ENCODE measurements around the gene SLC15A3. TPM values are rescaled to one million over a fixed set of nuclear protein-coding genes. Genes with fewer than 3 reads are reported as not detected.

SLC15A3 gene
- total and polyA plus RNA-seq, 8 donors: 13.8 to 96.4 (median 18.2) TPM

- no peak for TF ChIP-seq CTCF (IDR thresholded peaks at IDR 0.05)
Measured at GRCh38 chr11:60994541-60995080, 42.6 kb upstream of the SLC15A3 start.

DNA sequence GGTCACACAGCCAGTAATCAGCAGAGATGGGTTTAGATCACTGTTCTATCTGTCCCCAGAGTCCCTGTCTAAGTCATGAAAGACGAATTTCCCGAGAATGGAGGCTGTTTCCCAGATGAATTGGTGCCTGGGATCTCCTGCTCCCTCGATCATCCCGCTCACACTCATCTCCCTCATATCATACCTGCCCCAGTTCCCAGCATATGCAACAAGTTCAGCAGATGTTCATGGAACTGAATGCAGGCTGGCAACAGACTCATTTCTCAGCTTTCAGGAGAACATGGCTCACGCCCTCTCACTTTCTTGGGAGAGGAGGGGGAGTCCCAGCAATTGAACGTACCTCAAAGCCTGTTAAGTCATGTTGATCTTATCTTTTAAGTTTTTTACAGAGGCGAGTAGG lies 41.6 kb upstream of the SLC15A3 start:
- peaks cover 0 to 17% of the 10 kb centered on the region in 2 donors for H3K4me1 ChIP-seq
- DNase-seq (no peak), ATAC-seq (no peak)
- H3K36me3 ChIP-seq: no peaks in the 10 kb centered on the region
- H3K27ac ChIP-seq: no peak overlapping the region
- peaks cover 0 to 49% of the 10 kb centered on the region in 2 donors for H3K27me3 ChIP-seq
- no peaks in the 10 kb centered on the region for H3K9me3 ChIP-seq
- TF ChIP-seq CTCF (IDR thresholded peaks at IDR 0.05): no peak
- intact Hi-C loops (cut with DNase I): no loop called here
- H3K4me3 ChIP-seq: no peak overlapping the region

More at GRCh38 chr11:60994541-60995080, 42.6 kb upstream of the SLC15A3 start:
- peaks cover 0 to 45% of the 10 kb centered on the region in 2 donors for H3K27me3 ChIP-seq
- H3K27ac ChIP-seq: no peak overlapping the region
- H3K9me3 ChIP-seq: no peaks in the 10 kb centered on the region
- H3K36me3 ChIP-seq: no peaks in the 10 kb centered on the region
- intact Hi-C loops (cut with DNase I): no loop called here
- H3K4me1 ChIP-seq: peaks cover 0 to 17% of the 10 kb centered on the region in 2 donors
- no peak overlapping the region for H3K4me3 ChIP-seq
- ATAC-seq (no peak), DNase-seq (no peak)

DNA sequence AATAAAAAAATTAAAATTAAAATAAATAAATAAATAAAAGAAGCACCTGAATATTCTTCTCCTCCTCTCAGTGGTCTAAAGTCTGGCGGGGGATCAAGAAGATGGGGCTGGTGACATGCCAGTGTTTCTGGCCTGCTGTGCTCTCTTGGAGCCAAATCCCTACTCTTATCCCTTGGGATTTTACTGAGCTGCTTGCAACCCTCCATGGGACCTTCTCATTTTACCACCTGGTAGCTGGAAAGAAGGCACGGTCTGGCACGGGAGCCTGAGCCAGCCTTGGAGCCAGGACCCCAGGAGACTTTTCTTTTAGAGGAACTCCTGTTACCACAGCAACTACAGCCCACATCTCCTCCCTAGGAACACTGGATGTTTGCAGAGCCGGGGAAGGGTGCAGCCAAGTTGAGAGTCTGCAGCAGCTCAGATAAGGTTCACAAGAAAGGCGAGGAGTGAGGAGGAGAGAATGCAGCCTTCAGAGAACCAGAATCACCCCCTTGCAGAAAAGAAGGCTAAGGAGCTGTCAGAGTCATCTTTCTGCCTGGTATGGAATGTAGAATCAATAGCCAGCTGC lies 41.0 kb upstream of the SLC15A3 start:
- TF ChIP-seq CTCF (IDR thresholded peaks at IDR 0.05): no peak
- DNase-seq: peak in 2 of 4 donors; percentile 28 to 49
- Histone ChIP-seq H3K9me3 (no peaks in the 10 kb centered on the region), H3K27me3 (peaks cover 0 to 49% of the 10 kb centered on the region in 2 donors), H3K27ac (no peak overlapping the region), H3K36me3 (no peaks in the 10 kb centered on the region), H3K4me3 (no peak overlapping the region), H3K4me1 (peaks cover 0 to 17% of the 10 kb centered on the region in 2 donors)
- intact Hi-C loops (cut with DNase I): no loop called here
- ATAC-seq: no peak

DNA sequence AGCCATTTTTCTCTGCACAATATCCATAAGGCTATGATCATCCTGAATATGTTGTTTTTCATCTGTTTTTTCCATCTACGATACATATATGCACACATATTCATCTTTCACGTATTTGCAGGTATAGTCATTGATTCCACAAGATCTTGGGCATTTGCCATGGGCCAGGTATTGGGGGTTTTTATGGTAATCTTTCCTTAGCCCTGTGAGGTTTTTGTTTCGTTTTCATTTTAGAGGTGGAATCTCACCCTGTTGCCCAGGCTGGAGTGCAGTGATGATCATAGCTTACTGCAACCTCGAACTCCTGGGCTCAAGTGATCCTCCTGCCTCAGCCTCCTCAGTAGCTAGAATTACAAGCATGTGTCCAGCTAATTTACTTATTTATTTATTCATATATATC lies 39.5 kb upstream of the SLC15A3 start:
- no peaks in the 10 kb centered on the region for H3K9me3 ChIP-seq
- no peaks in the 10 kb centered on the region for H3K36me3 ChIP-seq
- ATAC-seq (no peak), DNase-seq (no peak)
- intact Hi-C loops (cut with DNase I): no loop called here
- peaks cover 0 to 49% of the 10 kb centered on the region in 2 donors for H3K27me3 ChIP-seq
- H3K4me1 ChIP-seq: peaks cover 0 to 13% of the 10 kb centered on the region in 2 donors
- no peak overlapping the region for H3K27ac ChIP-seq
- no peak overlapping the region for H3K4me3 ChIP-seq
- TF ChIP-seq CTCF (IDR thresholded peaks at IDR 0.05): no peak

DNA sequence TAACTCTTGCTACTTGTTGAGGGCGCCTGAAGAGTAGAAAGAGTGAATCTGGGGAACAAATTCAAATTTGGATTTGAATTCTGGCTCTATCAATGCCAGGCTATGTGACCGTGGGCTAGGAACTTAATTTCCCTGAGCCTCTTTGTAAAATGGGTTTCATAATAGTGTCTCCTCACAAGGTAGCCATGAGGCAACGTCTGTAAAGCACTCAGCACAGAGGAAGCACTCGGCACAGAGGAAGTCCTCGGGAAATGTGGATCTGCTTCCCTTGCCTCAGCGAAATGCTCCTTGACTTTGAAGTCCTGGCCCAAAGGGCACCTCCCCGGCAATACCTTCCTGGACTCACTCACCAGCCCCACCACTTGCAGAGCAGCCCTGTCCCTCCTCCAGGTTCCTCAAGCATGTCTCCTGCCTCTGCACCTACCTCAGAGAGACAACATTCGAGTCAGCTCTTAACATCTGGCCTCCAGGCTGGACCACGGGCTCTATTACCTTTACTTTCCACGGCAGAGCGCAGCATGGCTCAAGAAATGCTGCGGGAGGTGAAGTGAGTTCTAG lies 37.2 kb upstream of the SLC15A3 start:
- no peak overlapping the region for H3K4me3 ChIP-seq
- no peaks in the 10 kb centered on the region for H3K9me3 ChIP-seq
- no peaks in the 10 kb centered on the region for H3K36me3 ChIP-seq
- peaks cover 0 to 40% of the 10 kb centered on the region in 2 donors for H3K27me3 ChIP-seq
- intact Hi-C loops (cut with DNase I): no loop called here
- ATAC-seq: peak; percentile 12
- TF ChIP-seq CTCF (IDR thresholded peaks at IDR 0.05): no peak
- DNase-seq: no peak
- H3K27ac ChIP-seq: no peak overlapping the region
- H3K4me1 ChIP-seq: no peaks in the 10 kb centered on the region

Measured in left lung (tissue), 10 donors.